Astrocyte of the cerebellum (primary cell): ENCODE results near the gene USP54.
"Not testable (repeated sequence)": the region's sequence is repeated elsewhere in the genome, so short reads cannot be mapped to it uniquely, and the experiment has no call there.

ENCODE experiments used
- DNase-seq: peaks from one replicate; pipeline ENCODE4 v3.0.0-alpha.2; 2011; ENCODE audit warnings: low read depth
- H3K4me3 ChIP-seq: 2 replicates; pipeline ENCODE4 v1.5.1; 2011; ENCODE audit warnings: mild to moderate bottlenecking, low read depth, low read length, moderate library complexity
- in situ Hi-C: cut with HindIII; loops from 2 replicates; pipeline ENCODE4 v1.10.0; 2017; ENCODE audit warnings: low sequenced_read_pairs
- TF ChIP-seq, protein P1 (sequence below): IDR thresholded peaks from 2 replicates; pipeline ENCODE4 v1.5.1; 2012; ENCODE audit warnings: low read length, low read depth, moderate library complexity, mild to moderate bottlenecking; ENCODE audit errors: missing control alignments

USP54 gene

GRCh38 chr10:73577788-73578187 is 13.4 kb downstream of the USP54 start:
- H3K4me3 ChIP-seq: no peak overlapping the region
- TF ChIP-seq, protein P1, sequence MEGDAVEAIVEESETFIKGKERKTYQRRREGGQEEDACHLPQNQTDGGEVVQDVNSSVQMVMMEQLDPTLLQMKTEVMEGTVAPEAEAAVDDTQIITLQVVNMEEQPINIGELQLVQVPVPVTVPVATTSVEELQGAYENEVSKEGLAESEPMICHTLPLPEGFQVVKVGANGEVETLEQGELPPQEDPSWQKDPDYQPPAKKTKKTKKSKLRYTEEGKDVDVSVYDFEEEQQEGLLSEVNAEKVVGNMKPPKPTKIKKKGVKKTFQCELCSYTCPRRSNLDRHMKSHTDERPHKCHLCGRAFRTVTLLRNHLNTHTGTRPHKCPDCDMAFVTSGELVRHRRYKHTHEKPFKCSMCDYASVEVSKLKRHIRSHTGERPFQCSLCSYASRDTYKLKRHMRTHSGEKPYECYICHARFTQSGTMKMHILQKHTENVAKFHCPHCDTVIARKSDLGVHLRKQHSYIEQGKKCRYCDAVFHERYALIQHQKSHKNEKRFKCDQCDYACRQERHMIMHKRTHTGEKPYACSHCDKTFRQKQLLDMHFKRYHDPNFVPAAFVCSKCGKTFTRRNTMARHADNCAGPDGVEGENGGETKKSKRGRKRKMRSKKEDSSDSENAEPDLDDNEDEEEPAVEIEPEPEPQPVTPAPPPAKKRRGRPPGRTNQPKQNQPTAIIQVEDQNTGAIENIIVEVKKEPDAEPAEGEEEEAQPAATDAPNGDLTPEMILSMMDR: no peak
- in situ Hi-C loops: no loop called here
- DNase-seq: peak; percentile 57

- TF ChIP-seq, protein P1: no peak
- DNase-seq: no peak
- H3K4me3 ChIP-seq: no peak overlapping the region
- in situ Hi-C loops: no loop called here
These were observed 14.1 kb downstream of the USP54 start for GRCh38 chr10:73576890-73577591.

DNA sequence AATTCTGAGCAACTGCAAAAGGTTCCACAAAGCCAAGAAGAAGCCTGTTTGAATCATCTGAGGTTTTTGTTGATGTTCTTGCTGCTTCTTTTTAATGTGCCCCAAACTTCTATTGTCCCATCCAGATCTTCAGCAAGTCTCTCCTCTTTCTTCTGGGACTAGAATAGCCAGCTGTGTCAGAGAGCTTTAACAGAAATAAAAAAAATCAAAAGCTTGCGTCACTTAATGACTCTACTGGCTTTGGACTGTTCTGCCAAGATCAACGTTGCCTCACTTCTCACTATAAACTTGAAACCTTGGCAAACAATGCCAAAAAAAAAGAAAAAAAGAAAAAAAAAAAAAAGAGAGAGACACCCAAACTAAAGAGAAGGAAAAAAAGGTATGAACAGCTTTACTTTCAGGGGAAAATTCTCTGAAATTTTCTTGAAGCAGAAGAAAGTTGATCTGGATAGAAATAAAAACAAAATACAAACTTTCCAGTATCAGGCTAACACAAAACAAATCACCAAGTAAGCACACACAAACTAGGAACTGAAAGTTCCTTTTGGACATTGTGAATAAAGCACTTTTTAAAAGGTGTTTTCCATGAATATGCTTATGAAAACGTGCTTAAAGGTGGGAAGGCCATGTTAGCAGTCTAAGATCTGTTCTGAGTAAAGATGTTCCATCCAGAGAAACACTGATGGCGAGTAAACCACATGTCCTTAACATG is 14.8 kb downstream of the USP54 start:
- in situ Hi-C loops: no loop called here
- DNase-seq: peak; percentile 79
- peak overlapping the region; percentile 1 for H3K4me3 ChIP-seq
- TF ChIP-seq, protein P1: no peak

GRCh38 chr10:73567025-73567424 is 24.1 kb downstream of the USP54 start:
- DNase-seq, H3K4me3 ChIP-seq, in situ Hi-C loops: not testable (repeated sequence)

DNA sequence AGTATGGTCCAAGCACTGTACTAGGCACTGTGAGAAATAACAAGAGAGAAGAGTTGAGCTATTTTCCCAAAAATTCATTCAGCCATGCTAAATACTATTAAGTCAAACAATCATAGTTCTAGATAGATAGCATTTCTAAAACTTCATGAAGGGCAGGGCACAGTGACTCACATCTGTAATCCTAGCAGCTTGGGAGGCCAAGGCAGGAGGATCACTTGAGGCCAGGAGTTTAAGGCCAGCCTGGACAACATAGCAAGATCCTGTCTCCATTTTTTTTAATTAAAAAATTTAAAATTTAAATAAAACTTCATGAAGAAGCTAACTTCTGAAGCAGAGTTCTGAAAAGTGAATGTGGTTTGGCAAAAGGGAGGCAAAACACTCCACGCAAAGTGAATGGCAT is 29.9 kb downstream of the USP54 start:
- in situ Hi-C loops: no loop called here
- TF ChIP-seq, protein P1: no peak
- DNase-seq: no peak
- H3K4me3 ChIP-seq: no peak overlapping the region

DNA sequence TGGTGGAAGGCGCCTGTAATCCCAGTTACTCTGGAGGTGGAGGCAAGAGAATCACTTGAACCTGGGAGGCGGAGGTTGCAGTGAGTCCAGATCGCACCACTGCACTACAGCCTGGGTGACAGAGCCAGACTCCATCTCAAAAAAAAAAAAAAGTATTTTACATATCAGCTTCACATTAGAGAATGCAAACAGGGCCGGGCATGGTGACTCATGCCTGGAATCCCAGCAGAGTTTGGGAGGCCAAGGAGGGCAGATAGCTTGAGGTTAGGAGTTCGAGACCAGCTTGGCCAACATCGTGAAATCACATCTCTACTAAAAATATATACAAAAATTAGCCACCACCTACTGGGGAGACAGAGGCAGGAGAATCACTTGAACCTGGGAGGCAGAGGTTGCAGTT is 31.6 kb downstream of the USP54 start:
- DNase-seq: no peak
- TF ChIP-seq, protein P1: no peak
- no peak overlapping the region for H3K4me3 ChIP-seq
- in situ Hi-C loops: no loop called here

GRCh38 chr10:73556855-73557254 is 34.3 kb downstream of the USP54 start:
- no peak for DNase-seq
- in situ Hi-C loops: no loop called here
- TF ChIP-seq, protein P1: no peak

More at GRCh38 chr10:73556855-73557254, 34.3 kb downstream of the USP54 start:
- H3K4me3 ChIP-seq: no peak overlapping the region
